ENCODE results near the gene RPRML.

DNA sequence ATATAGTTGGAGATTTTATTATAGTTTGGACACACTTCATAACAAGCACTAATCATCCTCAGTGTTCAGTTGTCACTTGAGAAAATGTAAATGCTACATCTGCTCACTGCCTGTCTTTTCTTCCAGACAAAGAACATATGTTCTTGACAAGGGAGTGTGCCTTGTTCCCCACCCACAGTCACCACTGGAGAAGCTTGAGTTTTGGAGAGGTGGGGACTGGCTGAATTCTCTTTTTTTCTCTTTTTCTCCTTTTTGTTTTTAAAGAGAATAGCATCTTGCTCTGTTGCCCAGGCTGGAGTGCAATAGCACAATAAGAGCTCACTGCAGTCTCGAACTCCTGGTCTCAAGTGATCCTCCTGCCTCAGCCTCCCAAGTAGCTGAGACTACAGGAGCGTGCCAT, 15.5 kb downstream of the RPRML start:
- no peak for TF ChIP-seq POLR2A (IDR thresholded peaks at IDR 0.05)
- TF ChIP-seq, protein P1, sequence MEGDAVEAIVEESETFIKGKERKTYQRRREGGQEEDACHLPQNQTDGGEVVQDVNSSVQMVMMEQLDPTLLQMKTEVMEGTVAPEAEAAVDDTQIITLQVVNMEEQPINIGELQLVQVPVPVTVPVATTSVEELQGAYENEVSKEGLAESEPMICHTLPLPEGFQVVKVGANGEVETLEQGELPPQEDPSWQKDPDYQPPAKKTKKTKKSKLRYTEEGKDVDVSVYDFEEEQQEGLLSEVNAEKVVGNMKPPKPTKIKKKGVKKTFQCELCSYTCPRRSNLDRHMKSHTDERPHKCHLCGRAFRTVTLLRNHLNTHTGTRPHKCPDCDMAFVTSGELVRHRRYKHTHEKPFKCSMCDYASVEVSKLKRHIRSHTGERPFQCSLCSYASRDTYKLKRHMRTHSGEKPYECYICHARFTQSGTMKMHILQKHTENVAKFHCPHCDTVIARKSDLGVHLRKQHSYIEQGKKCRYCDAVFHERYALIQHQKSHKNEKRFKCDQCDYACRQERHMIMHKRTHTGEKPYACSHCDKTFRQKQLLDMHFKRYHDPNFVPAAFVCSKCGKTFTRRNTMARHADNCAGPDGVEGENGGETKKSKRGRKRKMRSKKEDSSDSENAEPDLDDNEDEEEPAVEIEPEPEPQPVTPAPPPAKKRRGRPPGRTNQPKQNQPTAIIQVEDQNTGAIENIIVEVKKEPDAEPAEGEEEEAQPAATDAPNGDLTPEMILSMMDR (IDR thresholded peaks at IDR 0.05 in 8 of 11, conservative IDR thresholded peaks at IDR 0.05 in 3 of 11) = no peak

Data from spleen (tissue), 7 donors.